Measurements from ENCODE around the gene BICD1. TPM values are rescaled to one million over a fixed set of nuclear protein-coding genes. Genes with fewer than 3 reads are reported as not detected.

BICD1 gene
- polyA plus RNA-seq, 2 of the 4 experiments (the other 2 are of a cell fraction), result 13.0 to 24.3 TPM

DNA sequence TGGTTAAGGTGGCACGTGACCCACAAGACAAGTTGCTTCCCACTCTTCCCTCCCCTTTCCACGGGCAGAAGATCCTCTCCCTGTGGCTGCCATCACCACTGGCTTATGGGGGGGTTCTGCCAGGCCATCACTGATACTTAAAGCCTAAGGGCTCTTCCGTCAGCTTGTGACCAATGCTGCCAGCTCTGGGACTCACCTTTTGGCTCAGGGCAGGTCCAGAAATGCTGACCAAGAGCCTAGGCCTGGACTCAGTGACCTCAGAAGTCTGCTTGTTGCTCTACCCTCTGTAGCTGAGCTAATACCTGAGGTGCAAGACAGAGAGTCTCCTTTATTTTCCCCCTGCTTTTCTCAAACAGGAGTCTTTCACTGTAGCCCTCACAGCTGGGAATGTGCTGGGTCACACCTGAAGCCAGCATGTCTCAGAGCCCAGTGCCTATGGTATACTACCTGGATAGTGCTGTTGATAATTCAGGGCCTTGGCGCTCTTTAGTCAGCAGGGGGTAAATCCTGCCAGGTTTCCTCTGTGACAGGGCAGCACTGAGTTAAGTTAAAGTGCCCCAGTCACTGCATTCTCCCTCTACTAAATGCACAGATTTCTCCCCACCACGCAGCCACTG, 312.4 kb downstream of the BICD1 start:
- 62% methylated on average over 5 of the region's 5 CpGs for WGBS (ENCODE audit: missing lambda C conversion rate)
- H3K27ac ChIP-seq, result peak overlapping the region; percentile 54 to 65; a peak in 5 of 6 replicates
- peak; percentile 54 to 64; a peak in 4 of 6 replicates for ATAC-seq
- ChIA-PET CTCF (interaction anchor here (0.6 to 1.9 kb wide), 2 partner anchors 9 to 15 kb away, joined by 3 to 5 read pairs; no protein-coding TSS in a partner anchor), POLR2A (no interaction called here)
- DNase-seq (ENCODE audit: low read depth in 1 of 2, low spot score in 1 of 2), result no peak
- TF ChIP-seq MAX (IDR thresholded peaks at IDR 0.05), result no peak
- TF ChIP-seq BHLHE40 (IDR thresholded peaks at IDR 0.05; ENCODE audit: low read depth, low read length), result no peak
- TF ChIP-seq JUNB (IDR thresholded peaks at IDR 0.05), result no peak
- TF ChIP-seq KDM1A (IDR thresholded peaks at IDR 0.05; ENCODE audit: low read depth), result no peak
- no peak for TF ChIP-seq TP53 (CRISPR knock-in tag; IDR thresholded peaks at IDR 0.05)
- TF ChIP-seq CHD2 (IDR thresholded peaks at IDR 0.05; ENCODE audit: low read length, partially characterized antibody), result no peak
- TF ChIP-seq BCL3 (IDR thresholded peaks at IDR 0.05), result no peak
- no peak for TF ChIP-seq RARB (CRISPR knock-in tag; IDR thresholded peaks at IDR 0.05)
- TF ChIP-seq HOXA7 (CRISPR knock-in tag; IDR thresholded peaks at IDR 0.05), result no peak
- TF ChIP-seq RFX5 (IDR thresholded peaks at IDR 0.05), result no peak
- no peak for TF ChIP-seq RNF2 (IDR thresholded peaks at IDR 0.05; ENCODE audit: borderline replicate concordance, low read depth)
- TF ChIP-seq POLR2A (IDR thresholded peaks at IDR 0.05; ENCODE audit: low read length), result no peak
- no peak for TF ChIP-seq NFE2L2 (conservative IDR thresholded peaks at IDR 0.05; ENCODE audit: low read length)
- no peak for TF ChIP-seq RAD21 (conservative IDR thresholded peaks at IDR 0.05 in 1 of 2, IDR thresholded peaks at IDR 0.05 in 1 of 2)
- no peak for TF ChIP-seq CHD4 (IDR thresholded peaks at IDR 0.05; ENCODE audit: borderline replicate concordance)
- TF ChIP-seq POLR2AphosphoS2 (conservative IDR thresholded peaks at IDR 0.05; ENCODE audit: low read length), result no peak
- TF ChIP-seq ZSCAN20 (CRISPR knock-in tag; IDR thresholded peaks at IDR 0.05), result no peak
- H3K9me3 ChIP-seq, result peaks cover 2% of the 10 kb centered on the region; the same call in 1 of the 3 replicates
- H3K4me3 ChIP-seq, result no peak overlapping the region
- peaks cover 29% of the 10 kb centered on the region for H3K4me1 ChIP-seq
- no peak for FAIRE-seq
- peak overlapping the region; percentile 16; the same call in 2 of the 3 replicates for H3K4me2 ChIP-seq

GRCh38 chr12:32419520-32419960, 312.9 kb downstream of the BICD1 start:
- FAIRE-seq (no peak), ATAC-seq (peak; percentile 68 to 76), DNase-seq (ENCODE audit: low read depth in 1 of 2, low spot score in 1 of 2) (no peak)
- H3K27ac ChIP-seq, result peak overlapping the region; percentile 54 to 65; a peak in 5 of 6 replicates
- peaks cover 29% of the 10 kb centered on the region for H3K4me1 ChIP-seq
- H3K4me2 ChIP-seq, result peak overlapping the region; percentile 16; the same call in 2 of the 3 replicates
- no peak overlapping the region for H3K4me3 ChIP-seq
- CTCF ChIA-PET, result interaction anchor here (1.9 kb wide), 1 partner anchor 14 kb away, joined by 5 read pairs; no protein-coding TSS in a partner anchor
- WGBS (ENCODE audit: missing lambda C conversion rate), result 37% methylated on average over 2 of the region's 2 CpGs
- peaks cover 5% of the 10 kb centered on the region; the same call in 1 of the 3 replicates for H3K9me3 ChIP-seq
- TF ChIP-seq HOXB5 (CRISPR knock-in tag; IDR thresholded peaks at IDR 0.05) (no peak), EHMT2 (IDR thresholded peaks at IDR 0.05; ENCODE audit: low read depth) (no peak), MYC (IDR thresholded peaks at IDR 0.05; ENCODE audit: borderline replicate concordance, low read length) (no peak), MAFK (IDR thresholded peaks at IDR 0.05; ENCODE audit: partially characterized antibody) (no peak), ZSCAN20 (CRISPR knock-in tag; IDR thresholded peaks at IDR 0.05) (no peak), POLR2AphosphoS2 (conservative IDR thresholded peaks at IDR 0.05; ENCODE audit: low read length) (no peak), JUN (IDR thresholded peaks at IDR 0.05) (no peak), HOXB13 (CRISPR knock-in tag; IDR thresholded peaks at IDR 0.05; ENCODE audit: low read depth) (no peak)
- POLR2A ChIA-PET, result no interaction called here

GRCh38 chr12:32420356-32420755, 313.7 kb downstream of the BICD1 start:
- no peak for TF ChIP-seq POLR2A (IDR thresholded peaks at IDR 0.05; ENCODE audit: low read length)
- peak; percentile 41 for TF ChIP-seq ZFP36 (IDR thresholded peaks at IDR 0.05; ENCODE audit: borderline replicate concordance, partially characterized antibody)
- no peak for FAIRE-seq

More at GRCh38 chr12:32420356-32420755, 313.7 kb downstream of the BICD1 start:
- Histone ChIP-seq H3K4me2 (no peak overlapping the region), H3K9me3 (peaks cover 7% of the 10 kb centered on the region; the same call in 1 of the 3 replicates), H3K27ac (peak overlapping the region in 1 of 2 experiments; percentile 65; a peak in 3 of 6 replicates), H3K4me1 (peaks cover 29% of the 10 kb centered on the region), H3K4me3 (no peak overlapping the region)
- 97% methylated on average over 2 of the region's 2 CpGs for WGBS (ENCODE audit: missing lambda C conversion rate)
- DNase-seq (ENCODE audit: low read depth in 1 of 2, low spot score in 1 of 2) (no peak), ATAC-seq (no peak)
- ChIA-PET POLR2A (no interaction called here), CTCF (interaction anchor here (1.9 kb wide), 1 partner anchor 13 kb away, joined by 5 read pairs; no protein-coding TSS in a partner anchor)
